Measurements from ENCODE around the gene SLC37A1.

GRCh38 chr21:42612390-42612789, 98.7 kb downstream of the SLC37A1 start:
- no peak for TF ChIP-seq CTCF (conservative IDR thresholded peaks at IDR 0.05 in 1 of 2, IDR thresholded peaks at IDR 0.05 in 1 of 2; ENCODE audit: extremely low read depth in 1 of 2, insufficient read depth in 1 of 2, low read depth in 1 of 2, low read length in 2 of 2)
- TF ChIP-seq EZH2 (IDR thresholded peaks at IDR 0.05; ENCODE audit: borderline replicate concordance, low read length): no peak
